Keratinocyte (primary cell): ENCODE data around the gene KAT7. TPM values are rescaled to one million over a fixed set of nuclear protein-coding genes. Genes with fewer than 3 reads are reported as not detected.

Source experiments
- DNase-seq: peaks from one replicate; pipeline ENCODE4 v3.0.0-alpha.2; 2011; ENCODE audit warnings: low read depth, missing footprints, low spot score
- FAIRE-seq: peaks from 2 replicates; lab custom pipeline; 2011; peaks lifted over from hg19 to GRCh38; lab: Jason Lieb, UNC
- H2AFZ ChIP-seq: 2 replicates; pipeline ENCODE4 v1.6.0; 2012; ENCODE audit warnings: low read length, control low read depth, inconsistent platforms; ENCODE audit not compliant: control insufficient read depth
- H3K27ac ChIP-seq: 2 replicates; pipeline ENCODE4 v1.5.1; 2011; ENCODE audit warnings: low read length; ENCODE audit not compliant: control insufficient read depth, insufficient read depth
- H3K27me3 ChIP-seq: 3 replicates; pipeline ENCODE4 v1.6.0; 2011; ENCODE audit warnings: low read length; ENCODE audit not compliant: control insufficient read depth, insufficient read depth; ENCODE audit errors: extremely low read depth
- H3K36me3 ChIP-seq, 2 experiments: 2 replicates in 1 of 2; 3 replicates in 1 of 2; pipeline ENCODE4 v1.5.1; 2011; ENCODE audit warnings: low read length in 2 of 2, mild to moderate bottlenecking in 1 of 2; ENCODE audit not compliant: control insufficient read depth in 2 of 2, insufficient read depth in 2 of 2; ENCODE audit errors: extremely low read depth in 1 of 2
- H3K4me1 ChIP-seq: 3 replicates; pipeline ENCODE4 v1.5.1; 2011; ENCODE audit warnings: low read length; ENCODE audit not compliant: control insufficient read depth, insufficient read depth; ENCODE audit errors: extremely low read depth
- H3K4me2 ChIP-seq: 3 replicates; pipeline ENCODE4 v1.6.0; 2011; ENCODE audit warnings: low read depth, low read length; ENCODE audit not compliant: control insufficient read depth, insufficient read depth; ENCODE audit errors: extremely low read depth
- H3K4me3 ChIP-seq, 3 experiments: fragments of 200-600 bp in 1 of 3; sonication (generic) in 1 of 3; 2 replicates in 2 of 3; 3 replicates in 1 of 3; pipeline ENCODE4 v1.5.1; 2011 to 2016; ENCODE audit warnings: low read length in 3 of 3, mild to moderate bottlenecking in 3 of 3, control low read depth in 2 of 3, inconsistent platforms in 1 of 3, low read depth in 1 of 3, mixed read lengths in 1 of 3, mixed run types in 1 of 3, moderate library complexity in 1 of 3; ENCODE audit not compliant: control insufficient read depth in 2 of 3, insufficient read depth in 2 of 3; ENCODE audit errors: extremely low read depth in 1 of 3
- H3K79me2 ChIP-seq: 2 replicates; pipeline ENCODE4 v1.6.0; 2012; ENCODE audit warnings: low read length; ENCODE audit not compliant: control insufficient read depth, insufficient read depth
- H3K9ac ChIP-seq: 3 replicates; pipeline ENCODE4 v1.6.0; 2011; ENCODE audit warnings: low read length; ENCODE audit not compliant: control insufficient read depth, insufficient read depth; ENCODE audit errors: extremely low read depth
- H3K9me1 ChIP-seq: 3 replicates; pipeline ENCODE4 v1.6.0; 2011; ENCODE audit warnings: low read length; ENCODE audit not compliant: control insufficient read depth, insufficient read depth; ENCODE audit errors: extremely low read depth
- H3K9me3 ChIP-seq: 2 replicates; pipeline ENCODE4 v1.5.1; 2012; ENCODE audit warnings: low read depth, low read length; ENCODE audit not compliant: control insufficient read depth
- H4K20me1 ChIP-seq: 3 replicates; pipeline ENCODE4 v1.6.0; 2011; ENCODE audit warnings: low read length; ENCODE audit not compliant: control insufficient read depth, insufficient read depth; ENCODE audit errors: extremely low read depth
- CTCF ChIP-seq, 3 experiments: IDR thresholded peaks in 1 of 3; conservative IDR thresholded peaks in 1 of 3; optimal IDR thresholded peaks in 1 of 3; 2 replicates in 2 of 3; 3 replicates in 1 of 3; pipeline versions ENCODE3 to v1.5.1; 2011; ENCODE audit warnings: low read length in 3 of 3, mild to moderate bottlenecking in 3 of 3, moderate library complexity in 2 of 3, control low read depth in 1 of 3, inconsistent platforms in 1 of 3; ENCODE audit not compliant: insufficient read depth in 2 of 3; ENCODE audit errors: extremely low read depth in 1 of 3
- EZH2 ChIP-seq: IDR thresholded peaks from one replicate; pipeline ENCODE4 v1.6.1; 2012; ENCODE audit warnings: inconsistent platforms, mild to moderate bottlenecking, low read length, moderate library complexity
- dilution Hi-C: fragments of 300-500 bp; cut with MboI; formaldehyde crosslinking; loops from one replicate; pipeline ENCODE4 v1.7.0; 2020; ENCODE audit warnings: low sequenced_read_pairs; ENCODE audit not compliant: extremely low pct_ligation_motif_present
- polyA plus RNA-seq, 5 experiments: library from polyadenylated mRNA; depleted of rRNA in 3 of 5; stranded (reverse) in 3 of 5; stranded (forward) in 1 of 5; unstranded in 1 of 5; fragments of >200 nt; gene quantifications; 1 replicate in 1 of 5; 2 replicates in 3 of 5; 3 replicates in 1 of 5; pipeline versions ENCODE4 v1.2.1 to v1.2.3, GENCODE V29; 2011 to 2012; ENCODE audit warnings: missing spikeins in 2 of 5, low read depth in 1 of 5, low replicate concordance in 1 of 5

KAT7 gene
- polyA plus RNA-seq, 1 donor (not counting 4 experiments of a cell fraction or from before 2014, with no cell fraction given): 19.7 TPM

- Histone ChIP-seq H3K79me2 (no peaks in the 10 kb centered on the region), H3K4me1 (peaks cover 11% of the 10 kb centered on the region), H3K4me3 (no peak overlapping the region), H3K27ac (no peak overlapping the region), H3K4me2 (no peak overlapping the region), H3K9ac (no peak overlapping the region), H3K27me3 (no peaks in the 10 kb centered on the region), H3K36me3 (no peaks in the 10 kb centered on the region), H4K20me1 (no peaks in the 10 kb centered on the region), H2AFZ (no peak overlapping the region), H3K9me1 (no peaks in the 10 kb centered on the region), H3K9me3 (no peaks in the 10 kb centered on the region)
- DNase-seq: no peak
- TF ChIP-seq EZH2: no peak
- no peak for TF ChIP-seq CTCF (optimal IDR thresholded peaks at IDR 0.05 in 1 of 3, IDR thresholded peaks at IDR 0.05 in 1 of 3, conservative IDR thresholded peaks at IDR 0.05 in 1 of 3; ENCODE audit: extremely low read depth in 1 of 3, insufficient read depth in 2 of 3, low read length in 3 of 3)
- dilution Hi-C loops: no loop called here
- FAIRE-seq: no peak
Measured at GRCh38 chr17:49783071-49783715, 5.3 kb upstream of the KAT7 start.

- Histone ChIP-seq H3K9ac (no peak overlapping the region), H3K27me3 (no peaks in the 10 kb centered on the region), H3K27ac (no peak overlapping the region), H3K4me1 (peaks cover 11% of the 10 kb centered on the region), H3K79me2 (no peaks in the 10 kb centered on the region), H3K36me3 (no peaks in the 10 kb centered on the region), H3K9me1 (no peaks in the 10 kb centered on the region), H4K20me1 (no peaks in the 10 kb centered on the region), H2AFZ (no peak overlapping the region), H3K4me2 (no peak overlapping the region), H3K4me3 (no peak overlapping the region), H3K9me3 (no peaks in the 10 kb centered on the region)
- TF ChIP-seq CTCF (optimal IDR thresholded peaks at IDR 0.05 in 1 of 3, IDR thresholded peaks at IDR 0.05 in 1 of 3, conservative IDR thresholded peaks at IDR 0.05 in 1 of 3; ENCODE audit: extremely low read depth in 1 of 3, insufficient read depth in 2 of 3, low read length in 3 of 3): no peak
- TF ChIP-seq EZH2: no peak
- FAIRE-seq: no peak
- DNase-seq: no peak
- dilution Hi-C loops: no loop called here
Measured at GRCh38 chr17:49783791-49784190, 4.7 kb upstream of the KAT7 start.
